WTC11 (cell line): Measurements from ENCODE around the gene EPN2. TPM values are rescaled to one million over a fixed set of nuclear protein-coding genes. Genes with fewer than 3 reads are reported as not detected.
A peak's percentile ranks its signal among the peaks of the same experiment; 100 is the strongest.

Source experiments
- ATAC-seq: fragments of 200-7000 bp; cut with Tn5 transposase; 2 replicates; pipeline ENCODE4 v1.10.0; 2021; ENCODE audit warnings: mild to moderate bottlenecking, moderate library complexity
- CTCF ChIA-PET: fragments of 300-600 bp; sonication (Branson Sonifier 250); formaldehyde crosslinking; loops from one replicate; lab custom pipeline; 2021; ENCODE audit warnings: antibody characterized with exemption; lab: Charles Lee
- POLR2A ChIA-PET: fragments of 350-600 bp; sonication (Branson Sonifier 250); formaldehyde crosslinking; loops from one replicate; lab custom pipeline; 2021; ENCODE audit warnings: antibody characterized with exemption; lab: Charles Lee
- DNase-seq: peaks from one replicate; pipeline ENCODE4 v3.0.0; 2021; ENCODE audit warnings: low spot score
- H3K27ac Mint-ChIP-seq: 2 replicates; pipeline ENCODE4 v1.8.0; 2021; ENCODE audit warnings: mixed read lengths
- H3K27me3 Mint-ChIP-seq: 2 replicates; pipeline ENCODE4 v1.8.0; 2021; ENCODE audit warnings: low read depth, mild to moderate bottlenecking, moderate library complexity, mixed read lengths
- H3K36me3 Mint-ChIP-seq: 2 replicates; pipeline ENCODE4 v1.8.0; 2021; ENCODE audit warnings: mixed read lengths
- H3K4me1 Mint-ChIP-seq: 2 replicates; pipeline ENCODE4 v1.8.0; 2022; ENCODE audit warnings: mixed read lengths
- H3K4me3 Mint-ChIP-seq: 2 replicates; pipeline ENCODE4 v1.8.0; 2021; ENCODE audit warnings: mild to moderate bottlenecking, moderate library complexity, mixed read lengths
- H3K9me3 Mint-ChIP-seq: 2 replicates; pipeline ENCODE4 v1.8.0; 2021; ENCODE audit warnings: mixed read lengths
- ATF2 ChIP-seq: sonication (generic); formaldehyde crosslinking; IDR thresholded peaks from 2 replicates; pipeline ENCODE4 v1.8.1; 2022; ENCODE audit warnings: low read depth, missing genetic modification reagents, borderline replicate concordance
- FOXP1 ChIP-seq: sonication (generic); formaldehyde crosslinking; IDR thresholded peaks from 2 replicates; pipeline ENCODE4 v1.8.0; 2022; ENCODE audit warnings: missing genetic modification reagents, mild to moderate bottlenecking, moderate library complexity, borderline replicate concordance
- GABPB1 ChIP-seq: sonication (generic); formaldehyde crosslinking; IDR thresholded peaks from 2 replicates; pipeline ENCODE4 v1.8.1; 2023; ENCODE audit warnings: mild to moderate bottlenecking, missing genetic modification reagents
- GTF2I ChIP-seq: fragments of 250-450 bp; sonication (Bioruptor Pico); conservative IDR thresholded peaks from 2 replicates; pipeline ENCODE4 v1.4.0; 2021; ENCODE audit warnings: mild to moderate bottlenecking
- KAT7 ChIP-seq: sonication (generic); formaldehyde crosslinking; IDR thresholded peaks from 2 replicates; pipeline ENCODE4 v1.8.1; 2023; ENCODE audit warnings: missing genetic modification reagents, mild to moderate bottlenecking, borderline replicate concordance
- MYBL2 ChIP-seq: sonication (generic); formaldehyde crosslinking; IDR thresholded peaks from 2 replicates; pipeline ENCODE4 v1.8.1; 2023; ENCODE audit warnings: mild to moderate bottlenecking, moderate library complexity, missing genetic modification reagents
- NFE2L1 ChIP-seq: sonication (generic); formaldehyde crosslinking; IDR thresholded peaks from 2 replicates; pipeline ENCODE4 v1.8.1; 2023; ENCODE audit warnings: missing genetic modification reagents
- NR3C1 ChIP-seq: sonication (generic); formaldehyde crosslinking; conservative IDR thresholded peaks from 2 replicates; pipeline ENCODE4 v1.8.1; 2023; ENCODE audit warnings: low read depth, mild to moderate bottlenecking, missing genetic modification reagents
- TEAD4 ChIP-seq: sonication (generic); formaldehyde crosslinking; IDR thresholded peaks from 2 replicates; pipeline ENCODE4 v1.8.0; 2022; ENCODE audit warnings: mild to moderate bottlenecking, missing genetic modification reagents
- USF1 ChIP-seq: sonication (generic); formaldehyde crosslinking; IDR thresholded peaks from 2 replicates; pipeline ENCODE4 v1.8.0; 2022; ENCODE audit warnings: mild to moderate bottlenecking, missing genetic modification reagents
- ZBTB43 ChIP-seq: sonication (generic); formaldehyde crosslinking; IDR thresholded peaks from 2 replicates; pipeline ENCODE4 v1.8.1; 2023; ENCODE audit warnings: mild to moderate bottlenecking, missing genetic modification reagents
- total RNA-seq: library from RNA; stranded (reverse); gene quantifications from 3 replicates; pipeline ENCODE4 v1.2.3, GENCODE V29; 2021
- TF ChIP-seq, protein P1 (sequence below): fragments of 250-450 bp; sonication (Bioruptor Pico); IDR thresholded peaks from 2 replicates; pipeline ENCODE4 v2.1.2; 2022; ENCODE audit warnings: mild to moderate bottlenecking, moderate library complexity
- TF ChIP-seq, protein P2 (sequence below): sonication (generic); formaldehyde crosslinking; IDR thresholded peaks from 2 replicates; pipeline ENCODE4 v1.8.1; 2022; ENCODE audit warnings: missing genetic modification reagents, borderline replicate concordance
- TF ChIP-seq, protein P3 (sequence below): fragments of 250-450 bp; sonication (Bioruptor Pico); IDR thresholded peaks from 2 replicates; pipeline ENCODE4 v1.8.0; 2021; ENCODE audit warnings: mild to moderate bottlenecking

EPN2 gene
- total RNA-seq, 1 experiment from 2014 or later = 48.8 TPM

GRCh38 chr17:19303367-19303776, 66.2 kb downstream of the EPN2 start:
- no peak for ATAC-seq
- H3K9me3 Mint-ChIP-seq = no peaks in the 10 kb centered on the region

DNA sequence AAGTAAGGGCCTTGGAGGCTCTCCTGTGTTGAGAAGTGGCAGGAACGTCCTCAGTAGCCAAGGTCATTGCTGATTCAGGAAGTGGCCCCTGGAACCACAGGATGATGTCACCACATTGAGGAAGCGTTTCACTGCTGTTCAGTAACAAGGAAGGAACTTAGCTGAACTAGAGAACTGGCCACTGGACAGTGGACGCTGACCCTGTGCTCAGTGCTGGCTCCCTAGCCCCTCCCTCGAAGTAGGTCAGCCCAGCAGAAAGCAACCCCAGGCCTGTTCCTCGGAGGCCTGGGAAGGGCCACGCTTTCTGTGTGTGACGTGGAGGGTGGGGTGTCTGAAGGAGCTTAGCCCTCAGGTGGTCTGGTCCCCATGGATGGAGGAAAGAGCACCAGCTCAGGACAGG, 67.0 kb downstream of the EPN2 start:
- Mint-ChIP-seq H3K4me3 (no peak overlapping the region), H3K27ac (peak overlapping the region; percentile 70), H3K27me3 (no peaks in the 10 kb centered on the region; the same call in 1 of the 2 replicates), H3K36me3 (no peaks in the 10 kb centered on the region; the same call in 1 of the 2 replicates), H3K9me3 (no peaks in the 10 kb centered on the region), H3K4me1 (no peaks in the 10 kb centered on the region; the same call in 1 of the 2 replicates)
- TF ChIP-seq TEAD4 (CRISPR knock-in tag) (no peak), MYBL2 (CRISPR knock-in tag) (no peak), NFE2L1 (CRISPR knock-in tag) (no peak), GABPB1 (CRISPR knock-in tag) (0 out of 2 replicates have a peak, but pooled peaks have one; percentile 14)
- POLR2A ChIA-PET = no interaction called here
- CTCF ChIA-PET = interaction anchor here (2.0 kb wide), 1 partner anchor 18 kb away, joined by 7 read pairs; no protein-coding TSS in a partner anchor
- DNase-seq = no peak
- ATAC-seq = no peak

More at GRCh38 chr17:19303367-19303776, 66.2 kb downstream of the EPN2 start:
- CTCF ChIA-PET = interaction anchor here (2.0 kb wide), 1 partner anchor 19 kb away, joined by 7 read pairs; no protein-coding TSS in a partner anchor
- Mint-ChIP-seq H3K36me3 (no peaks in the 10 kb centered on the region; the same call in 1 of the 2 replicates), H3K27me3 (no peaks in the 10 kb centered on the region; the same call in 1 of the 2 replicates), H3K4me3 (no peak overlapping the region), H3K27ac (no peak overlapping the region), H3K4me1 (peaks cover 4% of the 10 kb centered on the region; the same call in 1 of the 2 replicates)
- TF ChIP-seq, protein P1, sequence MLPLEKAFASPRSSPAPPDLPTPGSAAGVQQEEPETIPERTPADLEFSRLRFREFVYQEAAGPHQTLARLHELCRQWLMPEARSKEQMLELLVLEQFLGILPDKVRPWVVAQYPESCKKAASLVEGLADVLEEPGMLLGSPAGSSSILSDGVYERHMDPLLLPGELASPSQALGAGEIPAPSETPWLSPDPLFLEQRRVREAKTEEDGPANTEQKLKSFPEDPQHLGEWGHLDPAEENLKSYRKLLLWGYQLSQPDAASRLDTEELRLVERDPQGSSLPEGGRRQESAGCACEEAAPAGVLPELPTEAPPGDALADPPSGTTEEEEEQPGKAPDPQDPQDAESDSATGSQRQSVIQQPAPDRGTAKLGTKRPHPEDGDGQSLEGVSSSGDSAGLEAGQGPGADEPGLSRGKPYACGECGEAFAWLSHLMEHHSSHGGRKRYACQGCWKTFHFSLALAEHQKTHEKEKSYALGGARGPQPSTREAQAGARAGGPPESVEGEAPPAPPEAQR (CRISPR knock-in tag) = no peak
- TF ChIP-seq NR3C1 (CRISPR knock-in tag) = no peak
- no peak for TF ChIP-seq USF1 (CRISPR knock-in tag)
- TF ChIP-seq, protein P2, sequence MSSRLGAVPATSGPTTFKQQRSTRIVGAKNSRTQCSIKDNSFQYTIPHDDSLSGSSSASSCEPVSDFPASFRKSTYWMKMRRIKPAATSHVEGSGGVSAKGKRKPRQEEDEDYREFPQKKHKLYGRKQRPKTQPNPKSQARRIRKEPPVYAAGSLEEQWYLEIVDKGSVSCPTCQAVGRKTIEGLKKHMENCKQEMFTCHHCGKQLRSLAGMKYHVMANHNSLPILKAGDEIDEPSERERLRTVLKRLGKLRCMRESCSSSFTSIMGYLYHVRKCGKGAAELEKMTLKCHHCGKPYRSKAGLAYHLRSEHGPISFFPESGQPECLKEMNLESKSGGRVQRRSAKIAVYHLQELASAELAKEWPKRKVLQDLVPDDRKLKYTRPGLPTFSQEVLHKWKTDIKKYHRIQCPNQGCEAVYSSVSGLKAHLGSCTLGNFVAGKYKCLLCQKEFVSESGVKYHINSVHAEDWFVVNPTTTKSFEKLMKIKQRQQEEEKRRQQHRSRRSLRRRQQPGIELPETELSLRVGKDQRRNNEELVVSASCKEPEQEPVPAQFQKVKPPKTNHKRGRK = no peak
- TF ChIP-seq, protein P3, sequence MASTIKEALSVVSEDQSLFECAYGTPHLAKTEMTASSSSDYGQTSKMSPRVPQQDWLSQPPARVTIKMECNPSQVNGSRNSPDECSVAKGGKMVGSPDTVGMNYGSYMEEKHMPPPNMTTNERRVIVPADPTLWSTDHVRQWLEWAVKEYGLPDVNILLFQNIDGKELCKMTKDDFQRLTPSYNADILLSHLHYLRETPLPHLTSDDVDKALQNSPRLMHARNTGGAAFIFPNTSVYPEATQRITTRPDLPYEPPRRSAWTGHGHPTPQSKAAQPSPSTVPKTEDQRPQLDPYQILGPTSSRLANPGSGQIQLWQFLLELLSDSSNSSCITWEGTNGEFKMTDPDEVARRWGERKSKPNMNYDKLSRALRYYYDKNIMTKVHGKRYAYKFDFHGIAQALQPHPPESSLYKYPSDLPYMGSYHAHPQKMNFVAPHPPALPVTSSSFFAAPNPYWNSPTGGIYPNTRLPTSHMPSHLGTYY (CRISPR knock-in tag) = no peak
- TF ChIP-seq ZBTB43 (CRISPR knock-in tag) = no peak
- no peak for TF ChIP-seq GTF2I (CRISPR knock-in tag)
- no peak for TF ChIP-seq FOXP1
- no peak for TF ChIP-seq KAT7 (CRISPR knock-in tag)
- no peak for TF ChIP-seq ATF2 (CRISPR knock-in tag)
- POLR2A ChIA-PET = no interaction called here
- no peak for DNase-seq
